ENCODE data around the gene LIM2. TPM values are rescaled to one million over a fixed set of nuclear protein-coding genes. Genes with fewer than 3 reads are reported as not detected.
A peak's percentile ranks its signal among the peaks of the same experiment; 100 is the strongest.
"Not testable (repeated sequence)": the region's sequence is repeated elsewhere in the genome, so short reads cannot be mapped to it uniquely, and the experiment has no call there.

LIM2 gene
- total RNA-seq, 1 experiment from 2014 or later = not detected

GRCh38 chr19:51407511-51408131, 19.8 kb upstream of the LIM2 start:
- Histone ChIP-seq H3K9me3 (replicated peaks) (no peaks in the 10 kb centered on the region), H3K4me1 (no peaks in the 10 kb centered on the region), H3K4me3 (no peak overlapping the region), H3K36me3 (no peaks in the 10 kb centered on the region), H3K27me3 (no peaks in the 10 kb centered on the region), H3K27ac (no peak overlapping the region)
- peak in 1 of 2 experiments; percentile 25 for DNase-seq

- Histone ChIP-seq H3K36me3 (no peaks in the 10 kb centered on the region), H3K4me3 (no peak overlapping the region), H3K9me3 (replicated peaks) (no peaks in the 10 kb centered on the region), H3K27ac (no peak overlapping the region), H3K27me3 (no peaks in the 10 kb centered on the region), H3K4me1 (no peaks in the 10 kb centered on the region)
- no peak for DNase-seq
Observed at GRCh38 chr19:51402117-51402516, 14.3 kb upstream of the LIM2 start.

GRCh38 chr19:51399936-51400335, 12.2 kb upstream of the LIM2 start:
- not testable (repeated sequence) for H3K9me3 ChIP-seq (replicated peaks); H3K4me1 ChIP-seq; H3K27me3 ChIP-seq; H3K4me3 ChIP-seq; DNase-seq; H3K27ac ChIP-seq; H3K36me3 ChIP-seq

GRCh38 chr19:51399231-51399630, 11.5 kb upstream of the LIM2 start:
- no peaks in the 10 kb centered on the region for H3K27me3 ChIP-seq
- no peaks in the 10 kb centered on the region for H3K4me1 ChIP-seq
- H3K36me3 ChIP-seq = no peaks in the 10 kb centered on the region
- H3K27ac ChIP-seq = no peak overlapping the region
- DNase-seq = no peak
- H3K4me3 ChIP-seq = no peak overlapping the region
- H3K9me3 ChIP-seq (replicated peaks) = no peaks in the 10 kb centered on the region

- H3K27me3 ChIP-seq = no peaks in the 10 kb centered on the region
- DNase-seq = peak in 1 of 2 experiments; percentile 28
Observed at GRCh38 chr19:51398096-51398704, 10.4 kb upstream of the LIM2 start.

GRCh38 chr19:51397453-51397852, 9.7 kb upstream of the LIM2 start:
- not testable (repeated sequence) for H3K27me3 ChIP-seq; H3K36me3 ChIP-seq; H3K9me3 ChIP-seq (replicated peaks); H3K4me1 ChIP-seq; DNase-seq; H3K27ac ChIP-seq; H3K4me3 ChIP-seq

More at GRCh38 chr19:51398096-51398704, 10.4 kb upstream of the LIM2 start:
- no peak overlapping the region for H3K27ac ChIP-seq
- H3K4me3 ChIP-seq = no peak overlapping the region
- no peaks in the 10 kb centered on the region for H3K4me1 ChIP-seq
- H3K36me3 ChIP-seq = no peaks in the 10 kb centered on the region
- no peaks in the 10 kb centered on the region for H3K9me3 ChIP-seq (replicated peaks)

- H3K36me3 ChIP-seq = no peaks in the 10 kb centered on the region
- DNase-seq = no peak
Observed at GRCh38 chr19:51396175-51396574, 8.4 kb upstream of the LIM2 start.

GRCh38 chr19:51394050-51394836, 6.5 kb upstream of the LIM2 start:
- peak overlapping the region; percentile 63 for H3K4me3 ChIP-seq
- DNase-seq = peak; percentile 92 to 96
- H3K4me1 ChIP-seq = no peaks in the 10 kb centered on the region
- H3K9me3 ChIP-seq (replicated peaks) = no peaks in the 10 kb centered on the region
- H3K36me3 ChIP-seq = no peaks in the 10 kb centered on the region
- no peaks in the 10 kb centered on the region for H3K27me3 ChIP-seq
- peak overlapping the region; percentile 55 for H3K27ac ChIP-seq

More at GRCh38 chr19:51396175-51396574, 8.4 kb upstream of the LIM2 start:
- Histone ChIP-seq H3K27ac (no peak overlapping the region), H3K4me1 (no peaks in the 10 kb centered on the region), H3K27me3 (no peaks in the 10 kb centered on the region), H3K4me3 (no peak overlapping the region), H3K9me3 (replicated peaks) (no peaks in the 10 kb centered on the region)

- H3K27ac ChIP-seq = no peak overlapping the region
- H3K4me3 ChIP-seq = no peak overlapping the region
- H3K9me3 ChIP-seq (replicated peaks) = no peaks in the 10 kb centered on the region
- no peaks in the 10 kb centered on the region for H3K36me3 ChIP-seq
- H3K27me3 ChIP-seq = no peaks in the 10 kb centered on the region
- no peaks in the 10 kb centered on the region for H3K4me1 ChIP-seq
- no peak for DNase-seq
Observed at GRCh38 chr19:51392701-51393100, 4.9 kb upstream of the LIM2 start.

GRCh38 chr19:51391073-51391611, 3.4 kb upstream of the LIM2 start:
- no peak overlapping the region for H3K4me3 ChIP-seq
- no peak overlapping the region for H3K27ac ChIP-seq
- no peak for DNase-seq
- H3K27me3 ChIP-seq = no peaks in the 10 kb centered on the region
- H3K4me1 ChIP-seq = no peaks in the 10 kb centered on the region
- no peaks in the 10 kb centered on the region for H3K9me3 ChIP-seq (replicated peaks)
- no peaks in the 10 kb centered on the region for H3K36me3 ChIP-seq

- H3K27ac ChIP-seq = no peak overlapping the region
- H3K4me3 ChIP-seq = no peak overlapping the region
- H3K27me3 ChIP-seq = no peaks in the 10 kb centered on the region
- DNase-seq = no peak
- no peaks in the 10 kb centered on the region for H3K4me1 ChIP-seq
- no peaks in the 10 kb centered on the region for H3K36me3 ChIP-seq
- no peaks in the 10 kb centered on the region for H3K9me3 ChIP-seq (replicated peaks)
Observed at GRCh38 chr19:51389143-51389542, 1.4 kb upstream of the LIM2 start.

- Histone ChIP-seq H3K36me3 (no peaks in the 10 kb centered on the region), H3K27ac (no peak overlapping the region), H3K27me3 (no peaks in the 10 kb centered on the region), H3K4me1 (no peaks in the 10 kb centered on the region), H3K4me3 (no peak overlapping the region), H3K9me3 (replicated peaks) (no peaks in the 10 kb centered on the region)
- DNase-seq = no peak
Observed at GRCh38 chr19:51386882-51387520, 773 bp downstream of the LIM2 start.

- H3K9me3 ChIP-seq (replicated peaks) = no peaks in the 10 kb centered on the region
- H3K4me3 ChIP-seq = no peak overlapping the region
- H3K27ac ChIP-seq = no peak overlapping the region
- no peak for DNase-seq
- H3K36me3 ChIP-seq = no peaks in the 10 kb centered on the region
- H3K4me1 ChIP-seq = no peaks in the 10 kb centered on the region
- H3K27me3 ChIP-seq = no peaks in the 10 kb centered on the region
Observed at GRCh38 chr19:51382004-51382403, 5.8 kb downstream of the LIM2 start.

GRCh38 chr19:51380379-51380778, 7.4 kb downstream of the LIM2 start:
- Histone ChIP-seq H3K4me3 (no peak overlapping the region), H3K36me3 (no peaks in the 10 kb centered on the region), H3K4me1 (no peaks in the 10 kb centered on the region), H3K27ac (no peak overlapping the region), H3K9me3 (replicated peaks) (no peaks in the 10 kb centered on the region), H3K27me3 (no peaks in the 10 kb centered on the region)
- DNase-seq = no peak

GRCh38 chr19:51377422-51377821, 10.4 kb downstream of the LIM2 start:
- no peaks in the 10 kb centered on the region for H3K36me3 ChIP-seq
- H3K27me3 ChIP-seq = no peaks in the 10 kb centered on the region
- no peaks in the 10 kb centered on the region for H3K4me1 ChIP-seq
- H3K27ac ChIP-seq = no peak overlapping the region
- DNase-seq = no peak
- H3K9me3 ChIP-seq (replicated peaks) = no peaks in the 10 kb centered on the region
- H3K4me3 ChIP-seq = no peak overlapping the region
